Fibroblast of mammary gland (primary cell): ENCODE measurements around the gene RYR2.
A peak's percentile ranks its signal among the peaks of the same experiment; 100 is the strongest.
"Not testable (repeated sequence)": the region's sequence is repeated elsewhere in the genome, so short reads cannot be mapped to it uniquely, and the experiment has no call there.

Experiments used
- DNase-seq: peaks from one replicate; pipeline ENCODE4 v3.0.0-alpha.2; 2010; ENCODE audit warnings: low read depth
- H3K4me3 ChIP-seq: 2 replicates; pipeline ENCODE4 v1.5.1; 2011; ENCODE audit warnings: low read depth, mild to moderate bottlenecking, low read length, moderate library complexity; ENCODE audit not compliant: control insufficient read depth
- CTCF ChIP-seq: conservative IDR thresholded peaks from 2 replicates; pipeline ENCODE4 v1.5.1; 2011; ENCODE audit warnings: low read depth, low read length, inconsistent platforms; ENCODE audit not compliant: control insufficient read depth, insufficient read depth

The RYR2 gene

GRCh38 chr1:237583756-237584155, 541.8 kb downstream of the RYR2 start:
- no peak for DNase-seq
- no peak overlapping the region for H3K4me3 ChIP-seq
- no peak for TF ChIP-seq CTCF

GRCh38 chr1:237590386-237590785, 548.4 kb downstream of the RYR2 start:
- no peak overlapping the region for H3K4me3 ChIP-seq
- TF ChIP-seq CTCF, result no peak
- no peak for DNase-seq

- DNase-seq, result no peak
- no peak overlapping the region for H3K4me3 ChIP-seq
- TF ChIP-seq CTCF, result no peak
Observed at GRCh38 chr1:237591353-237591752, 549.4 kb downstream of the RYR2 start.

- DNase-seq, result peak; percentile 51
- H3K4me3 ChIP-seq, result not testable (repeated sequence)
Observed at GRCh38 chr1:237603036-237603568, 561.1 kb downstream of the RYR2 start.

GRCh38 chr1:237608433-237608832, 566.4 kb downstream of the RYR2 start:
- no peak overlapping the region for H3K4me3 ChIP-seq
- TF ChIP-seq CTCF, result no peak
- DNase-seq, result no peak

GRCh38 chr1:237610157-237610556, 568.2 kb downstream of the RYR2 start:
- no peak for TF ChIP-seq CTCF
- no peak for DNase-seq
- H3K4me3 ChIP-seq, result no peak overlapping the region

GRCh38 chr1:237613984-237614383, 572.0 kb downstream of the RYR2 start:
- TF ChIP-seq CTCF, result no peak
- no peak overlapping the region for H3K4me3 ChIP-seq
- DNase-seq, result no peak
